Adipose tissue (tissue), 3 donors: ENCODE measurements around the gene JAK3. TPM values are rescaled to one million over a fixed set of nuclear protein-coding genes. Genes with fewer than 3 reads are reported as not detected.

Source experiments
- polyA plus RNA-seq, 3 donors: library from polyadenylated mRNA; stranded (reverse); fragments of 200-250 nt; gene quantifications; one replicate each; pipeline ENCODE4 v1.2.3, GENCODE V29; 2013
- donor health status: healthy with polysubstance abuse.
- donor health status: Bipolar disorder and iron deficiency.
- donor health status: healthy.

The JAK3 gene
- polyA plus RNA-seq, 3 donors, result 1.9 to 11.1 (median 9.7) TPM

Other genes starting within 250 kb of the JAK3 start
- 1 to 10 TPM in 1 of 3 donors, under 1 TPM in 2; 0.11 to 1.0 (median 0.15) TPM for gene UNC13A, start 159.6 kb downstream of the JAK3 start, polyA plus RNA-seq
- 10 to 100 TPM; 11.0 to 27.8 (median 13.9) TPM for gene MAP1S, start 128.5 kb downstream of the JAK3 start, polyA plus RNA-seq
- 1 to 10 TPM in 2 of 3 donors, under 1 TPM in 1; 0.76 to 2.2 (median 1.8) TPM for gene FCHO1, start 96.5 kb downstream of the JAK3 start, polyA plus RNA-seq
- 1 to 10 TPM in 1 of 3 donors, under 1 TPM in 2; 0.55 to 3.1 (median 0.67) TPM for gene B3GNT3, start 52.8 kb downstream of the JAK3 start, polyA plus RNA-seq
- gene INSL3, start 26.5 kb downstream of the JAK3 start, polyA plus RNA-seq, result under 1 TPM in 2 of 3 donors, not detected in 1; 0.33 to 0.45 TPM
- gene RPL18A, start 11.9 kb upstream of the JAK3 start, polyA plus RNA-seq, result 1,000 to 10,000 TPM; 2,749 to 3,693 (median 2,955) TPM
- gene SLC5A5, start 24.0 kb upstream of the JAK3 start, polyA plus RNA-seq, result 1 to 10 TPM in 1 of 3 donors, under 1 TPM in 1, not detected in 1; 0.06 to 2.6 TPM
- gene CCDC124, start 85.0 kb upstream of the JAK3 start, polyA plus RNA-seq, result 100 to 1,000 TPM in 2 of 3 donors, 10 to 100 TPM in 1; 77.4 to 149 (median 111) TPM
- gene KCNN1, start 119.1 kb upstream of the JAK3 start, polyA plus RNA-seq, result under 1 TPM in 2 of 3 donors, not detected in 1; 0.06 to 0.34 TPM
- 10 to 100 TPM; 11.1 to 48.6 (median 15.4) TPM for gene ARRDC2, start 160.2 kb upstream of the JAK3 start, polyA plus RNA-seq
- gene IL12RB1, start 239.0 kb upstream of the JAK3 start, polyA plus RNA-seq, result 1 to 10 TPM in 1 of 3 donors, under 1 TPM in 2; 0.31 to 1.2 (median 1.00) TPM
- 10 to 100 TPM in 1 of 3 donors, 1 to 10 TPM in 2; 3.5 to 10.8 (median 5.5) TPM for gene MAST3, start 249.8 kb upstream of the JAK3 start, polyA plus RNA-seq